ENCODE measurements around the gene ZNRF1.

DNA sequence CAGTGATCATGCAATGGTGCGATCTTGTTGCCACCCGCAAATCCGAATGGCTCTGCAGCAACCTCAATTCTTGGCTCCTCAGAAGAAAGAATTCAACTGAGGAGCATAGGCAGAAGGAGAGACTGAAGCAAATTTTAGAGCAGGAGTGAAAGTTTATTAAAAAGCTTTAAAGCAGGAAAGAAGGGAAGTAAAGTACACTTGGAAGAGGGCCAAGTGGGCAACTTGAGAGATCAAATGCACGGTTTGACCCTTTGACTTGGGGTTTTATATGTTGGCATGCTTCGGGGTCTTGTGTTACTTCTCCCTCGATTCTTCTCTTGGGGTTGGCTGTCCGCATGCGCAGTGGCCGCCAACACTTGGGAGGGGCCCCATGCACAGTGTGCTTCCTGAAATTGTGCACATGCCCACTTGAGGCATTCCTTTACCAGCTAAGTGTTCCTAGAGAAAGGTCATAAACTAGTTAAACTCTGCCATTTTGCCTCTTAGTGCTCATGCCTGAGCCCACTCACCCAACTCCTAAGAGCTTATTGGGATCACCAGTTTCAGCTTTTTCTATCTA, 36.7 kb downstream of the ZNRF1 start:
- TF ChIP-seq, protein P1, sequence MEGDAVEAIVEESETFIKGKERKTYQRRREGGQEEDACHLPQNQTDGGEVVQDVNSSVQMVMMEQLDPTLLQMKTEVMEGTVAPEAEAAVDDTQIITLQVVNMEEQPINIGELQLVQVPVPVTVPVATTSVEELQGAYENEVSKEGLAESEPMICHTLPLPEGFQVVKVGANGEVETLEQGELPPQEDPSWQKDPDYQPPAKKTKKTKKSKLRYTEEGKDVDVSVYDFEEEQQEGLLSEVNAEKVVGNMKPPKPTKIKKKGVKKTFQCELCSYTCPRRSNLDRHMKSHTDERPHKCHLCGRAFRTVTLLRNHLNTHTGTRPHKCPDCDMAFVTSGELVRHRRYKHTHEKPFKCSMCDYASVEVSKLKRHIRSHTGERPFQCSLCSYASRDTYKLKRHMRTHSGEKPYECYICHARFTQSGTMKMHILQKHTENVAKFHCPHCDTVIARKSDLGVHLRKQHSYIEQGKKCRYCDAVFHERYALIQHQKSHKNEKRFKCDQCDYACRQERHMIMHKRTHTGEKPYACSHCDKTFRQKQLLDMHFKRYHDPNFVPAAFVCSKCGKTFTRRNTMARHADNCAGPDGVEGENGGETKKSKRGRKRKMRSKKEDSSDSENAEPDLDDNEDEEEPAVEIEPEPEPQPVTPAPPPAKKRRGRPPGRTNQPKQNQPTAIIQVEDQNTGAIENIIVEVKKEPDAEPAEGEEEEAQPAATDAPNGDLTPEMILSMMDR (IDR thresholded peaks at IDR 0.05; ENCODE audit: control extremely low read depth in 1 of 3, insufficient read depth in 1 of 3, low read depth in 1 of 3, low read length in 3 of 3): no peak
- TF ChIP-seq POLR2AphosphoS5 (IDR thresholded peaks at IDR 0.05; ENCODE audit: low read depth, low read length) (no peak), TAF1 (IDR thresholded peaks at IDR 0.05; ENCODE audit: low read depth, low read length) (no peak), CHD2 (IDR thresholded peaks at IDR 0.05; ENCODE audit: low read length) (no peak), ZNF274 (IDR thresholded peaks at IDR 0.05; ENCODE audit: borderline replicate concordance, extremely low read depth, low read length) (no peak), RAD21 (IDR thresholded peaks at IDR 0.05 in 1 of 2, conservative IDR thresholded peaks at IDR 0.05 in 1 of 2; ENCODE audit: low read depth in 2 of 2, low read length in 2 of 2) (no peak), SIX5 (IDR thresholded peaks at IDR 0.05; ENCODE audit: low read depth, low read length) (no peak)

Measured in H1 (cell line).